Esophagus mucosa (tissue), 1 donor: ENCODE measurements around the gene IFIT1B. TPM values are rescaled to one million over a fixed set of nuclear protein-coding genes. Genes with fewer than 3 reads are reported as not detected.
A peak's percentile ranks its signal among the peaks of the same experiment; 100 is the strongest.
"Not testable (repeated sequence)": the region's sequence is repeated elsewhere in the genome, so short reads cannot be mapped to it uniquely, and the experiment has no call there.

ENCODE experiments used
- ATAC-seq: fragments of 200-7000 bp; cut with Tn5 transposase; one replicate; pipeline ENCODE4 v1.9.1; 2020
- total RNA-seq: library from RNA; stranded (reverse); gene quantifications from one replicate; pipeline ENCODE4 v1.2.4, GENCODE V29; 2023
- donor health status: DM: yes; HTN: yes; CAD: no.

Gene IFIT1B
- not detected for total RNA-seq

- no peak for ATAC-seq
Observed at GRCh38 chr10:89377705-89378637, at the start of gene IFIT1B. IFIT1B (plus strand) TSS chr10:89378056; CDS start chr10:89378136, 80 bp downstream.

GRCh38 chr10:89329151-89329550 is 48.7 kb upstream of the IFIT1B start:
- no peak for ATAC-seq

GRCh38 chr10:89330014-89330413 is 47.8 kb upstream of the IFIT1B start:
- not testable (repeated sequence) for ATAC-seq

GRCh38 chr10:89330537-89331212 is 47.2 kb upstream of the IFIT1B start:
- ATAC-seq = no peak

GRCh38 chr10:89331487-89332122 is 46.3 kb upstream of the IFIT1B start:
- ATAC-seq = not testable (repeated sequence)

- peak; percentile 51 for ATAC-seq
Observed at GRCh38 chr10:89332123-89332633, 45.7 kb upstream of the IFIT1B start.

GRCh38 chr10:89335226-89335625 is 42.6 kb upstream of the IFIT1B start:
- no peak for ATAC-seq

GRCh38 chr10:89336241-89336640 is 41.6 kb upstream of the IFIT1B start:
- no peak for ATAC-seq

- peak; percentile 71 for ATAC-seq
Observed at GRCh38 chr10:89337484-89337883, 40.4 kb upstream of the IFIT1B start.

- ATAC-seq = no peak
Observed at GRCh38 chr10:89338713-89339112, 39.1 kb upstream of the IFIT1B start.

GRCh38 chr10:89339875-89340274 is 38.0 kb upstream of the IFIT1B start:
- no peak for ATAC-seq

GRCh38 chr10:89341649-89342048 is 36.2 kb upstream of the IFIT1B start:
- ATAC-seq = no peak

- ATAC-seq = peak; percentile 46
Observed at GRCh38 chr10:89342206-89342958, 35.5 kb upstream of the IFIT1B start.

GRCh38 chr10:89343089-89343767 is 34.6 kb upstream of the IFIT1B start:
- ATAC-seq = no peak

GRCh38 chr10:89344156-89344555 is 33.7 kb upstream of the IFIT1B start:
- ATAC-seq = no peak

GRCh38 chr10:89345367-89346000 is 32.4 kb upstream of the IFIT1B start:
- ATAC-seq = no peak

- peak; percentile 50 for ATAC-seq
Observed at GRCh38 chr10:89346405-89347254, 31.2 kb upstream of the IFIT1B start.

GRCh38 chr10:89347701-89348457 is 30.0 kb upstream of the IFIT1B start:
- ATAC-seq = no peak

- no peak for ATAC-seq
Observed at GRCh38 chr10:89348481-89348880, 29.4 kb upstream of the IFIT1B start.
